ENCODE measurements around the gene NAB1.

The NAB1 gene

GRCh38 chr2:190678444-190679162, 29.7 kb downstream of the NAB1 start:
- no peaks in the 10 kb centered on the region for H3K27me3 ChIP-seq (ENCODE audit: low read length)
- no peaks in the 10 kb centered on the region for H3K9me2 ChIP-seq (replicated peaks; ENCODE audit: insufficient read depth, low read length)
- H3K36me3 ChIP-seq (ENCODE audit: low read length), result peaks cover 11% of the 10 kb centered on the region; the same call in 1 of the 2 replicates
- no peaks in the 10 kb centered on the region for H3F3A ChIP-seq (ENCODE audit: insufficient read depth)
- no peak overlapping the region for H3K4me2 ChIP-seq (ENCODE audit: low read depth, low read length, poor library complexity, severe bottlenecking)
- no peaks in the 10 kb centered on the region for H3K9me3 ChIP-seq (ENCODE audit: insufficient read depth, low read length)
- H3K79me2 ChIP-seq (ENCODE audit: insufficient read depth, low read length), result no peaks in the 10 kb centered on the region
- H3K27ac ChIP-seq (ENCODE audit: low read depth, low read length), result no peak overlapping the region
- H2AFZ ChIP-seq (ENCODE audit: low read depth, low read length, severe bottlenecking), result no peak overlapping the region
- no peak overlapping the region for H3K4me3 ChIP-seq (ENCODE audit: insufficient read depth, low read length, poor library complexity, severe bottlenecking)
- H4K20me1 ChIP-seq (ENCODE audit: low read depth, low read length), result no peaks in the 10 kb centered on the region
- no peak overlapping the region for H3K9ac ChIP-seq (ENCODE audit: low read length)
- TF ChIP-seq EZH2phosphoT487 (conservative IDR thresholded peaks at IDR 0.05; ENCODE audit: low read length) (no peak), CTCF (IDR thresholded peaks at IDR 0.05; ENCODE audit: insufficient read depth, low read length, poor library complexity, severe bottlenecking) (no peak)

- Histone ChIP-seq H2AFZ (ENCODE audit: low read depth, low read length, severe bottlenecking) (no peak overlapping the region), H3K9me3 (ENCODE audit: insufficient read depth, low read length) (no peaks in the 10 kb centered on the region), H3K36me3 (ENCODE audit: low read length) (peaks cover 8% of the 10 kb centered on the region; the same call in 1 of the 2 replicates), H3K9ac (ENCODE audit: low read length) (no peak overlapping the region), H4K20me1 (ENCODE audit: low read depth, low read length) (no peaks in the 10 kb centered on the region), H3K4me2 (ENCODE audit: low read depth, low read length, poor library complexity, severe bottlenecking) (no peak overlapping the region), H3K27ac (ENCODE audit: low read depth, low read length) (no peak overlapping the region), H3K27me3 (ENCODE audit: low read length) (no peaks in the 10 kb centered on the region), H3K9me2 (replicated peaks; ENCODE audit: insufficient read depth, low read length) (no peaks in the 10 kb centered on the region), H3K79me2 (ENCODE audit: insufficient read depth, low read length) (no peaks in the 10 kb centered on the region), H3K4me3 (ENCODE audit: insufficient read depth, low read length, poor library complexity, severe bottlenecking) (no peak overlapping the region), H3F3A (ENCODE audit: insufficient read depth) (no peaks in the 10 kb centered on the region)
- TF ChIP-seq CTCF (IDR thresholded peaks at IDR 0.05; ENCODE audit: insufficient read depth, low read length, poor library complexity, severe bottlenecking), result no peak
- no peak for TF ChIP-seq EZH2phosphoT487 (conservative IDR thresholded peaks at IDR 0.05; ENCODE audit: low read length)
These were observed 30.5 kb downstream of the NAB1 start for GRCh38 chr2:190679391-190679790.

- H2AFZ ChIP-seq (ENCODE audit: low read depth, low read length, severe bottlenecking), result no peak overlapping the region
- H3K4me3 ChIP-seq (ENCODE audit: insufficient read depth, low read length, poor library complexity, severe bottlenecking), result no peak overlapping the region
- no peak overlapping the region for H3K4me2 ChIP-seq (ENCODE audit: low read depth, low read length, poor library complexity, severe bottlenecking)
These were observed 31.1 kb downstream of the NAB1 start for GRCh38 chr2:190679813-190680591.

More at GRCh38 chr2:190679813-190680591, 31.1 kb downstream of the NAB1 start:
- H3F3A ChIP-seq (ENCODE audit: insufficient read depth), result no peaks in the 10 kb centered on the region
- no peak overlapping the region for H3K9ac ChIP-seq (ENCODE audit: low read length)
- H3K9me2 ChIP-seq (replicated peaks; ENCODE audit: insufficient read depth, low read length), result no peaks in the 10 kb centered on the region
- no peak overlapping the region for H3K27ac ChIP-seq (ENCODE audit: low read depth, low read length)
- peak; percentile 74 for TF ChIP-seq CTCF (IDR thresholded peaks at IDR 0.05; ENCODE audit: insufficient read depth, low read length, poor library complexity, severe bottlenecking)
- no peak for TF ChIP-seq EZH2phosphoT487 (conservative IDR thresholded peaks at IDR 0.05; ENCODE audit: low read length)
- H3K9me3 ChIP-seq (ENCODE audit: insufficient read depth, low read length), result no peaks in the 10 kb centered on the region
- no peaks in the 10 kb centered on the region for H4K20me1 ChIP-seq (ENCODE audit: low read depth, low read length)
- H3K27me3 ChIP-seq (ENCODE audit: low read length), result no peaks in the 10 kb centered on the region
- 0 out of 2 replicates have a peak, but pooled peaks cover 5% of the 10 kb centered on the region for H3K36me3 ChIP-seq (ENCODE audit: low read length)
- H3K79me2 ChIP-seq (ENCODE audit: insufficient read depth, low read length), result no peaks in the 10 kb centered on the region
